Activated CD8-positive, alpha-beta memory T cell treated with anti-CD3 and anti-CD28 coated beads for 1 hour (primary cell): ENCODE data around the gene MAGI1.

Experiments used
- DNase-seq, 2 donors: peaks; one replicate each; pipeline ENCODE4 v3.0.0-alpha.2; 2020; ENCODE audit warnings: low read depth in 1 of 2; ENCODE audit errors: extremely low read depth in 1 of 2

Gene MAGI1

DNA sequence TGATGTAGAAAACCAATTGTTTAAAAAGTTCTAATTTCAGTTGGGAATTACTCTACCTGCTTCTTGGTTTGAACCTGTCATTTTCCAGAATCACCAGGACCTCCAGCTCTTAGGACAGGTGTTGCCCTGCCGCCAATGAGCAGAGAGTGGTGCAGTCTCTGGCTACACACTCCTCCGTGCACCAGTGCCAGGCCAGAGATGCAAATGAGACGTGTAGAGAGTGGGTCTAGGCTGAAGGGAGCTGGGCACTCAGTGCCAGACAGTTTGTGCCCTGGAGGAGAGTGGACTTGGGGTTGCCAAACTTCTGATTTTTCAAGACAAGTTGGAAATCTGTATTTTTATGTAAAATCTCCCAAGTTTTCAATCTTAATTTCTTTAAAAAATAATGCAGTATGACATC lies 566.2 kb downstream of the MAGI1 start:
- DNase-seq, result no peak

DNA sequence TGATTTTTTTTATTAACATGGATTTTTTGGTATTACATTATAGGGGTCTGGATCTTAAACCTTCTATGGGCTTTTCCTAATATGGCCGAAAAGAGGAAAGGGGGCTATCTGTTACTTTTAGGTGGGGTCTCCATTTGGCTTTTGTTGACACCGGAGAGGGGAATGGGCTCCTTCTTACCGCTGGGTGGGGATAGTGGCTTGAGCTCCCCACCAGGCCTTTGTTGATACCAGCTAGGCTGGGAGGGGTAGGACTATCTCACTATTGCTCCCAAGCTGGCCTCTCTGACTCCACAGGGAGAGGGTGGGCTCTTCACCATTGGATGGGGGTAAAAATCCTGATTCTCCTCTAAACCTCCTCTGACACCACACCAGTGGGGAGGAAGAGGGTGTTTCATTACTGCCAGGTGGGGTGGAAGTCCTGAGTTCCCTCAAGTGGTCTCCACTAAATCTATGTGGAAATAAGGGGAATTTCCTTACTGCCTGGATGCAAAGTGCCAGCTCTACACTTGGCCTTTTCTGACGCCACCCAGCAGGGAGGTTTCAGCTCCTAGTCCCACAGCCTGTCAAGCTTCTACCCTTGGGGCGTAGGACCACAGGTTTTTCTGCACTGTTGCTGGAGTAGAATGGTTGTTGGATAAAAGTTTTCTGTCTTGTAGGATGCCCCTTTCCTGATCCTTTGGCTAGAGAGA lies 572.3 kb downstream of the MAGI1 start:
- DNase-seq, result no peak

DNA sequence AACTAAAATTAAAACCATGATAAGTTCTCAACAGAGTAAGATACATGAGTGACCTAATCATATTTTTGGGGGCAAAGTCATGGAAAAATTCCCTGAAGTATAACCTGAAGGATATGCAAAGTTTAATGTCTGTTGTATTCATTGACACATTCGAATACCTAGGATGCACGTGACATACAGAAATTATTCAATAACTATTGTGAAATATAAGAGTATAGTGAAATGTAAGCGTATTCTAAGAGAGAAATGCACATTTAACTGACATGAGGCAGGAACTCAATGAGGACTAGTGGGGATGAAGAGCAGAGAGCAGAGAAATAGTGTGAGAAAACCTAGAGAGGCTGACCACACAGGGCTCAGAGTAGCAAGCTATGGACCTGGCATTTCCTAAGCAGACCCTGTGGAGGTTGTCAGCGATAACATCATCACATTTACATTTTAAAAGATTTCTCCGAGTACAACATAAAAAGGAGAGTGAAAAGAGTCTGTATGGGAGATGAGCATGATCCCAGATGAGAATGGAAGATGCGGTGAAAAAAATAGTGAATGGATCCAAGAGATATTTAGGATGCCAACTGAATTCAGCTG lies 588.8 kb downstream of the MAGI1 start:
- DNase-seq, result no peak

DNA sequence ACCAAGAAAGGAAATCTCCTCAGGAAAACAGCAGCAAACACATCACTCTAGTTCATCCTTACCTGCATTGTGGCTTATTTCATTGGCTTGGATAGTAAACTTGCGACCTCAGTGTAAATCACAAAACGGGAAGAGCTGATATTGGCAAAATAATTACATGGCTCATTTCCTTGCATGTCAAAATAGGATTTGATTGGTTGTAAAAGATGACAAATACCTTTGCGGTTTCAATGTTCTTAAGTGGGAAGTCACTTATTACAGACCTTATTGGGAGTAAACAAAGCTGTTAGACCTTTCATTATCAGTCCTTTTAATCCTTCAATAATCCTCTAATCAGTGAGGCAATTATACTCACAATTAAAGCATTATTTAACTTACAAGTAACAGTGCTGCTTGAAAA lies 590.6 kb downstream of the MAGI1 start:
- DNase-seq, result no peak

DNA sequence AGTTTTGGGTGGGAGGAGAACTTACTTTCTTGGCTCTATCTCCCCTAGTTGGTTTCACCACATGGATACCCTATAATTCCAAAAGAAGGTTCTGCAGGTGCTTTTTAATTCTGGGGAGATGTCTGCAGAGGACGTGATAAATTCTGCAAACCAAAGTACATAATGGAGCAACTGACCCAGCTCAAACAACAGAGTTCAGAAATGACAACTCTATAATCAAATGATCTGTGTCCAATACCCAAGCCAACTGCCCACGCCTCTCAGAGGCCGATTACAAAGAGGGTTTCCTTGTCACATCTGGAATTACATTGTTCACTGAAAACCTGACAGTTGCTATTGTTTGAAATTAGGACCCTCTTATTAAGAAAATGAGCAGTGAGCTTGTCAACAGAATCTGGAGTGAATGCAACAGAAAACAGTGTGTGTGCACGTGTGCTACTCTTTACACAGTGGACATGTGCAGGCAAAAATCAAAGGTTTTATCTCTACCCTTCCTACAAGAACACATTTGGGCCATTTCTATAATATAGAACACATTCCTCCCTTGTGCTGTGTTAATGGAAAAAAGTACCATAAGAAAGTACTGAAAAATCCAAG lies 593.0 kb downstream of the MAGI1 start:
- DNase-seq, result no peak

DNA sequence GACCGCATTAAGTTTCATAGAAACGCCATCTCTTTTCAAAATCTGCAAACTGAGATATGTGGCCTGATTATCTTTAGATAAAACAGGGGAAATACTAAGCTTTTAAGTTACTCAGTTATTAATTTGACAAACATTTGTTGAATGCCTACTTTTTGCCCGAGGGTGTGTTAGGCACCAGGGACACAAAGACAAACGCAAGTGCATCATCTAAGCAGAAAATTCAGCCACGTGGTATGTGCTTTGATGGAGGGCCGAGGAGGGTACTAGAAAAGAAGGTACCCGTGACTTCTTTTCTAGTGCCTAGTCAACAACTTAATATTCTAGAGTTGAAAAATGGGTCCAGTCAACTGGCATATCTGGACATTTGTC lies 594.3 kb downstream of the MAGI1 start:
- no peak for DNase-seq

DNA sequence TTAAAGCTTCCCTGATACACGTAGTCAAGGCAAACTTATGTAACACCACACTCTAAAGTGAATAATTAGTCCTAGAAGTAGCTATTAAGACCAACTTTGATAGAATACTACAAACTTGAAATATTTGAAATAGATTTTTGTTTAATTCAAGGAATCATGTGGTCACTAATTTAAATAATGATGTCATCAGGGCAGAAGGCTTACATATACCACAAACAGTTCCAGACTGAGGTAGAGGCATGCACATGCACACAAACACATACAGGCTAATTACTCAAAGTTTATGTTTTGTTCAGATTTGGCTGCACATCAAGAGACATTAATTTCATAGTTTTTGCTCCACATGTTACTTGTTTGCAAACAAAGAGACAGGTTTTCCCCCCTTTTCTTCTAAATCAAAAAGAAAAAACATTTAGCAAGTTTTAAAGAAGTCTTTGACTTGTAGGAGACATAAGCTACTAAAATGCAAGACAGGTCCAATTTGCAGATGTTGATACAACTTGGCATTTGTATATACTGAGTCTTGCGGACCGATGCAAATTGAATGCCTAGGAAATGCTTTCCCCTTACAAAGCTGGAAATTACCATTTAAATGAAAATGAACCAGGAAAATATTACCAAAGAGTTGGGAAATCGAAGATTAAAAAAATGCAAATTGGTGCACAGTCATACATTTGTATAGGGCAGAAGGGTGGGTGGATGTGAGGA lies 594.8 kb downstream of the MAGI1 start:
- DNase-seq, result no peak

DNA sequence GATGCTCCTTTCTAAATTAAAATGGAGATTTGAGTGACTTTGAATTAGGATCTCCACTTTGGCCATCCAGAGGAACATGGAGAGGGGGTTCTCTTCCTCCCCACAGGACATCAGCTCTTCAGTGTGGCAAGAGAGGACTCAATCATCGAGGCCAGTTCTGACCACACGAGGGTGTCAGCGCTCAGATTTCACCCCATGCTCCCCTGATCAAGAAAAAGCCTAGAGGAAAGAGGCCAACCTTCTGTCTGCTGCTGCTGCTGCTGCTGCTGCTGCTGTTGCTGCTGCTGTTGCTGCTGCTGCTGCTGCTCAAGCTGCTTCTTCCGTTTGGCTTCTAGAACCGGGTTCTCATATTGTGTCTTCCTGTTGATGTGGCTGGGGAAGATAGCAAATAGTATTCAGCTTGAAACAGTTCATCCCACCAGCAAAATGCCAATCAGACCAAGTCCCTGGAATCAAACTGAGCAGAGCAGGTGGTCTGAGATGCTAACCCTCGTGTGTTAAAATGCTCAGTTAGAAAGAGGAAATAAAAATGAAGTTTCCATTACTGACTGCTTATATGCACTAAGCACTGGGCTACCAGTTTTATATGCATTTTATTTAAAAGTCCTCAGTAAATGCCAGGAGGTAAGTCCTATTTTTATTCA lies 599.0 kb downstream of the MAGI1 start:
- no peak for DNase-seq

DNA sequence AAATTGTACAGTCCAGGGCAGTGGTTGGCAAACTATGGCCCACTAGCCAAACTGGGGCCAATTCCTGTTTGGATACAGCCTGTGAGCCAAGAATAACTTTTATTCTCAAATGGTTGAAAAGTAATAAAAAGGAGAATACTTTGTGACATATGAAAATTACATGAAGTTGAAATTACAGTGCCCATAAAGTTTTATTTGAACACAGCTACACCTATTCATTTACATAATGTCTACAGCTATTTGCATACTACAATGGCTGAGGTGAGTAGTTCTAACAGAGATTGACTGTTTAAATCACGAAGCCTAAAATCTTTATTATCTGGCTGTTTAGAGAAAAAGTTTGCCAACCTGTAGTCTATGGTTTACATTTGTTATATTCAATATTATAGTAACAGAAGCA lies 600.1 kb downstream of the MAGI1 start:
- no peak for DNase-seq

DNA sequence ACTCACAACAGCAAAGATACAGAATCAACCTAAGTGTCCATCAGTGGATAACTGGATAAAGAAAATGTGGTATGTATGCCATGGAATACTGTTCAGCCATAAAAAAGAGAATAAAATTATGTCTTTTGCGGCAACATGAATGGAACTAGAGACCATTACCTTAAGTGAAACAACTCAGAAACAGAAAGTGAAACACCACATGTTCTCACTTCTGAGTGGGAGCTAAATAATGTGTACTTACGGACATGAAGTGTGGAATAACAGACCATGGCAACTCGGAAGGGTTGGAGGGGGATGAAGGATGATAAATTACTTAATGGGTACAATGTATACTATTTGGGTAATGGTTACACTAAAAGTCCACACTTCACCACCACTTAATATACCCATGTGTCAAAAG lies 600.6 kb downstream of the MAGI1 start:
- no peak for DNase-seq

DNA sequence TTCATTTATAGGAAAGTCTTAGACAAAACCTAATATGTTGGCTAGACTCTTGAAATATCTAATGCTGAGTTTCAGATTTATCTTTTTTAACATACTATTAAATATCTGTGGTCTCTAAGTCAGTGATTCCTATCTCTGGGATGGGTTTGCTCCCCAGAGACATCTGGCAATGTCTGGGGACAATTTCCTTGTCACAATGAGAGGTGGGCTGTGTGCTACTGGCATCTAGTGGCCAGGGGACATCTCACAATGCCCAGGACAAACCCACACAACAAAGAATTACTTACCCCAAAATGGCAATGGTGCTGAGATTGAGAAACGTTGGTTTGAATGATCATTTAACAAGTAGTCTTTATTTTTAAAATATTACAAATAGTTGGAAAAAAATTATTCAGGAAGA lies 602.1 kb downstream of the MAGI1 start:
- DNase-seq, result no peak

DNA sequence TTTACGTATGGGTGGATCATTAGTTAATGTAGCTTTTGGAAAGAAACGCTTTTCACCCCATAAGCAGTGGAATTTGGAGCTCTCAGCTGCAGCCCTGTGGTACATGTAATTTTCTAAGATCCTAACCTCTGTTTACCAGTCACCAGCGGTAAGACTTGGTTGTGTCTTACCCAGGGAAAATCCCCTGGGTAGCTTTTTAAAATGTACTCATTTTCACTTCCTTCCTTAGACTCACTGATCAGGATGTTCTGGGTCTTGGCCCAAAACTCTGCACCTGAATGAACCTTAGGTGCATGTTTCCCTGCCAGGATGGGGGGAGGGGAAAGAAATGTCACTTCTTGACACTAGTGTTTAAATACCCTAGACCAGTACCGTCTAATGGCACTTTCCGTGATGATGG lies 605.2 kb downstream of the MAGI1 start:
- no peak for DNase-seq

DNA sequence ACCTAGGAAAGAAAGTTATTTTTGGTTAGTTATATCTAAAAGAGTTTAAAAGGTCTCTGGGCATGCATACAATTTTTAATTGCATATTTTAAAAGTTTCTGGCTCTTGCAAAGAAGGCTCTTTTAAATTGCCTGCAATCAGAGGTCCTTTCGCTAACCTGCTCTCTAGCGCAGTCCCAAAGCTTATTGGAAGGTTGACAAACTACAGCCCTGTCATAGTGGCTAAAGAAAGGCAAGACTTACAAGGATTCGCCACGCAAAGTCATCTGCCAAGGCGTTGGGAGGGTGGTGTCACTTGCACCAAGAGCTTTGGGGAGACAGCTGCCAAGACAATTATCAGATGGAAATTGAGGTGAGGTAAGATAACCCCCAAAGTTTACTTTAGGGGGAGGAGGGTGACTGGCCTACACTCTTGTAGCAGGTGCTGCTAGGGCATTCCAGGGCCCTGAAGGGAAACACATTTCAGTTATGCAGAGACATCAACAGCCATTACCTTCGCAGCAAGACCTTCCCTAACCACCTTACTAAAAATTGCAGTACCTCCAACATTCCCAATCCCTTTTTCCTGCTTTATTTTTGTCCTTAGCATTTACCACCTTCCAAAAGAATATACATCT lies 606.2 kb downstream of the MAGI1 start:
- DNase-seq, result no peak

DNA sequence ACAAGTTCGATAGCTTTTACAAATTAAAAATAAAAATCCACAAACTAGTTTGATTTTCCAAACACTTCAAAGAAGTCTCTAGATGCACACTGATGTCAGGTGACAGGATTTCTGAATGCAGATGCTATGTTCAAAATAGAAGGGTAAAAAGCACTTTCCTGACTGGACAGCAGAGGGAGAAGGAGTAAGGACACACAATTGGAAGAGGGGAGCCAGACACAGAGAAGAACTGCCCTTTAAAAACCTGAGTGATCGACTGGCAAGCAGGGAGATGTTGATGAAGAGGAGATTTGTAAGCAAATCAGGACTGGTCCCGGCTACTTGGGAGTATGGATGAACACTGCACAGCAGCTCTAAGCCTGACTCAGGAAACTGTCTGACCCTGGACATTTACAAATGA lies 612.8 kb downstream of the MAGI1 start:
- DNase-seq, result no peak

DNA sequence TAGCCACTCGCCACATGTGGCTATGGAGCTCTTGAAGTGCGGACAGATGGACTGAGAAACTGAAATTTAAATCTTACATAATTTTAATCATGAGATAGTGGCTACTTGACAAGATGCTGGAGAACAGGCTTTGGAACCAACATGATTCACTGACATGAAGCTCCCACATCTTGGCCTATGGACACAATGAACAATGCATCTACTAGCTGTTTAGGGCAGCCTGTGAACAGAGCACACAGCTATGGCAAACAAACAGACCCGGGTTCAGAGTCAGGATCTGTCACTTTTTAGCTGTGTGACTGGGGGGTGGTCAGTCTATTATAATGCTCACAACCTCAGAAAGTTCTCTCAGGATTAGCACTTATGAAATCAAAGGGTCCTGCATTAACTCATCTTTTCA lies 616.6 kb downstream of the MAGI1 start:
- DNase-seq, result no peak

DNA sequence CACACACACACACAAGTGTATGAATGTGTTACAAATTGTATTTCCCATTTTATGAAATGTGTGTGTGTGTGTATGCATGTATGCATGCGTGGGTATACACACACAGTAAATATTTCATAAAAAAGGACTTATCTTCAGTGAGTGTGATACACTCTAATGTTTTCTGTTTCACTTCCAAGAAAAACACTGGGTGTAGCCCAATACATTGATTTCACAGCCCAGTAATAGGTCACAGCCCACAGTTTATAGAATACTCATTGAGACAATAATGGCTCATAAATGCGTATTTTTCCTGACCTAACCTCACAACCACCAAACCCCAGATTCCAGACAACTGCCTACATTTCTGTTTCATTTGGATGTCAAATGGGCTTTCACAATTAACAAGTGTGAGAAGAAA lies 619.5 kb downstream of the MAGI1 start:
- DNase-seq, result no peak

DNA sequence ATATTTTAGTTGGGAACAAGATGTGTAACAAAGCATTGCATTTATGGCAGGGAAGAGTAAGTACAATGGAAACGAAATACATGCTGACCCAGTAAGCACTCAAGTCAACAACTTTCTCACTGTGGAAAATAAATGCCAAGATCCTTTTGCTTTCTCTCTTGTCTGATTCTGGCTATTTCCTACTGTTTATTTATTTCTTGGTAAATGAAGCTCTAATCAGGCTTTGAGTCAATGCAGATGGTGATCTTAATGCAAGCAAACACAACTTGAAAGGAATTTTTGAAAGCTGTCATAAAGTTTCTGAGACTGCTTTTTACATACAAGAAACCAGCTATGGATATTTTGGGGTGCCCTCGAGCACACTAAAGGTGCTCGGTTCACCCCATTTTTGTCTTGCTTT lies 624.8 kb downstream of the MAGI1 start:
- no peak for DNase-seq

DNA sequence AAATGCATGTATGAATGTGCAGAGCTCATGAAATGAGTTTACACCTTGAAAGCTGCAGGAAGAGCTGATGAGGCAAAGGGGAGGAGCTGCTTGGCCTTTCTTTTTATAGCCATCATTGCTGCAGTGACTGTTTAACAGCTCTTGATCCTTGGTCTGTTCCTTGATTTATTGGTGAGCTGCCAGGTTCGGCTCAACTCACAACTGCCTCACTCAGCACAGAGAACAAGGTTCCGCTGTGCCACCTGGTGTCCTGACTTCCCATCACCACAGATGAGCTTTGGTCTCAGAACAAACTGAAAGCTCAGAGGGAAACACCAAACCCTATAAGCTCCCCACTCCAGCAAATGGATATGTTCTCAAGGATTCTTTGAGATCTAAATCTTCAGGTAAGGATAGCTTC lies 626.1 kb downstream of the MAGI1 start:
- no peak for DNase-seq

DNA sequence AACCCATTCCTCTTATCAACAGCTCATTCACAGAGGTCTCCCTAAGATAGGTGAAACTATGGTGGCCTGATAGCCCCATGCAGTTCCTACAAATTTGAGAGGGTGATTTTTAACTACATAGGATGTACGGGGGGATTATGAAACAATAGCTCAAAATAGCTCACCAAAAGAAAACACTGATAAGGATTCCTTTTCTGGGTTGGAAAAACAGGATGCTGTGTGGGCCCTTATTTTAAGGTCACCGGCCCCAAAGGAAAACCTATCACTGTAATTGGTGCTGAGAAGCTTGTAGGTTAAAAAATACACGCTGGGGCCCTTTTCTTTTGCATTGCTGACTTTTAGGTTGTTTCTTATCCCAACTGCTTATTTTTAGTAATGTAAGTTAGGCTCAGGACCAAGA lies 627.4 kb downstream of the MAGI1 start:
- DNase-seq, result no peak

DNA sequence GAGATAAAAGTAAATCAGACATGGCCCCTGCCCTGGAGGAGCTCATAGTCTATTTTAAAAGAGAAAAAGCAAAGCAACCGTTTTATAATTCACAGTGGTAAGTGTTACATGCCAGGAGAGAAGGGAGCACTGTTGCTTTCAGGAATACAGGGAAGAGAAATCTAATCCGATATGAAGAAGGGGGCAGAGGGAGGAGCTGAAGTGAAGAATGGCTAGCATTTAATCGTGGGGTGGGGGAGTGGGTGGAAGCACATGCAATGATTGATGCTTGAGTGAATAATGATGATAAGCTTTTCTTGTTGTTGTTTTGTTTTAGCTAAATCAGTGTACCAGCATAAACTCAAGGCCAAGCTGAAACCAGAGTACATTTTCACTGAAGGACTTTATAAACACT lies 629.5 kb downstream of the MAGI1 start:
- DNase-seq, result no peak

DNA sequence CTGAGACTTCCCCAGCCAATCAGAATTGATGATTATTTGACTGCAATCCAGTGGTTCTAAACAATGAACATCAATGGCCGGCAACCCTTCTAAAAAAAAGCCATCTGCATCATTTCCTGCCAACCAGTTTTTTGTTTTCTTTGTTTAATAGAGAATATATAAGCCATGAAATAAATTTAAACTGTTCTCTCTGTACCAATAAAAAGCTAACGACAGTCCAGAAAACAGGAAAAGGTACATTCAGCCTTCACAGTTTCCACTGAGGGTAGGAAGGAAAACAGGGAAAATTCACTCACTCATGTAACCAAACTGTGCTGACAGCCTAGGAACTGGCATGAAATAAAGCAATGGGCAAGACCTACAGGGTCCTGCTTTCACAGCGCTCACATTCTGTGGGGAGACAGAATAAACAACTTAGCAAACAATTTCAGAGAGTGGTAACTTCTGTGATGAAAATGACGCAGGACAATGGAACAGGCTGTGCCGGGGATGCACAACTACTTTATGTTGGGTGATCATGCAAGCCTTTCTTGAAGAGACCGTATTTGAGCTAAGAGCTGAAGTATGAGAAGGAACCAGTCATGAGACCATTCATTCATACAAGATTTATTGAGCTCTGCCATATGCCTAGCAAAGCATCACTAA lies 630.1 kb downstream of the MAGI1 start:
- DNase-seq, result no peak
